CD4-positive, CD25-positive, alpha-beta regulatory T cell (primary cell): Measurements from ENCODE around the gene ADORA2B. TPM values are rescaled to one million over a fixed set of nuclear protein-coding genes. Genes with fewer than 3 reads are reported as not detected.
A peak's percentile ranks its signal among the peaks of the same experiment; 100 is the strongest.

ENCODE experiments used
- ATAC-seq, 2 donors: fragments of 150-1000 bp; cut with Tn5 transposase; one replicate each; pipeline ENCODE4 v1.10.0; 2021; ENCODE audit warnings: low read depth in 2 of 2, moderate number of reproducible peaks in 2 of 2, moderate library complexity in 1 of 2
- DNase-seq, 3 donors: peaks; one replicate each; pipeline versions ENCODE4 v3.0.0 to v3.0.0-alpha.2; 2012 to 2022; ENCODE audit warnings: mixed read lengths in 1 of 3
- H3K27ac ChIP-seq: one replicate; pipeline ENCODE4 v1.7.0; 2013; ENCODE audit warnings: mild to moderate bottlenecking, low read length; ENCODE audit not compliant: insufficient read depth, poor library complexity, severe bottlenecking
- H3K27me3 ChIP-seq: one replicate; pipeline ENCODE4 v1.7.0; 2013; ENCODE audit warnings: low read length; ENCODE audit not compliant: control insufficient read depth, insufficient read depth
- H3K36me3 ChIP-seq: one replicate; pipeline ENCODE4 v1.7.0; 2013; ENCODE audit warnings: mild to moderate bottlenecking, low read length, moderate library complexity; ENCODE audit not compliant: control insufficient read depth, insufficient read depth
- H3K4me1 ChIP-seq: 2 replicates; pipeline ENCODE4 v1.7.0; 2013; ENCODE audit warnings: mild to moderate bottlenecking, low read length; ENCODE audit not compliant: insufficient read depth, control insufficient read depth, poor library complexity, severe bottlenecking
- H3K4me3 ChIP-seq: one replicate; pipeline ENCODE4 v1.7.0; 2013; ENCODE audit warnings: low read depth, mild to moderate bottlenecking, low read length, moderate library complexity
- H3K9me3 ChIP-seq, 2 experiments: 1 replicate in 1 of 2; 2 replicates in 1 of 2; pipeline ENCODE4 v1.7.0; 2013; ENCODE audit warnings: low read length in 2 of 2, mild to moderate bottlenecking in 1 of 2, moderate library complexity in 1 of 2; ENCODE audit not compliant: control insufficient read depth in 2 of 2
- H3K27ac Mint-ChIP-seq, 3 donors: one replicate each; pipeline ENCODE4 v1.8.0; 2020 to 2022; ENCODE audit warnings: mild to moderate bottlenecking in 3 of 3, mixed read lengths in 3 of 3, moderate library complexity in 2 of 3
- H3K27me3 Mint-ChIP-seq: one replicate; pipeline ENCODE4 v1.8.0; 2022; ENCODE audit warnings: mild to moderate bottlenecking, mixed read lengths
- H3K36me3 Mint-ChIP-seq: one replicate; pipeline ENCODE4 v1.8.0; 2020; ENCODE audit warnings: mixed read lengths
- H3K4me1 Mint-ChIP-seq, 4 donors: one replicate each; pipeline ENCODE4 v1.8.0; 2020 to 2022; ENCODE audit warnings: mixed read lengths in 4 of 4, mild to moderate bottlenecking in 1 of 4
- H3K4me3 Mint-ChIP-seq, 4 donors: one replicate each; pipeline ENCODE4 v1.8.0; 2020 to 2022; ENCODE audit warnings: mild to moderate bottlenecking in 4 of 4, mixed read lengths in 4 of 4, moderate library complexity in 3 of 4
- H3K9me3 Mint-ChIP-seq, 7 donors: one replicate each; pipeline ENCODE4 v1.8.0; 2020 to 2022; ENCODE audit warnings: mixed read lengths in 7 of 7, mild to moderate bottlenecking in 3 of 7, moderate library complexity in 2 of 7
- polyA plus RNA-seq, 4 donors: library from polyadenylated mRNA; unstranded; fragments of 300-500 nt; fragmentation: Illumina TruSeq; gene quantifications; one replicate each; pipeline ENCODE4 v1.2.3, GENCODE V29; 2021
- total RNA-seq: library from RNA; stranded (reverse); gene quantifications from one replicate; pipeline ENCODE4 v1.2.3, GENCODE V29; 2022

The ADORA2B gene
- total and polyA plus RNA-seq, 5 donors from 2014 or later: 0.18 to 0.99 (median 0.39) TPM; not detected in 2

DNA sequence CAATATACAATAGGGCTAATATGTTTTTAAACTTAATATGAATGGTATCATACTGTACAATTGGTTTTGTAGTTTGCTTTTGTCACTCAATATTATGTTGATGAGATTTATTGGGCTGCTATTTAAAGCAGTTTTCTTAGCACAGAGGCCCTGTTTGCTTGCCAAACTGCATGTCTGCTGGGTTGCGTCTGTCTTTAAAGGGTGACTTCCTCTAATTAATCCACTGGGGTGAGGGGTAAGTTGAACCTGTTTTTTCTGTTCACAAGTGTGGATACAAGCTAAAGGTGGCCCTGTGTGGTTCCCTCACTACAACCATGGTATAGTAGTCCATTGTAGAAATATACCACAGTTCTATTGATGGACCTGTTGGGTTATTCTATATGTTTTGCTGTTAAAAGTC is 74.4 kb downstream of the ADORA2B start:
- no peak for ATAC-seq
- H3K27ac ChIP-seq: no peak overlapping the region
- no peak overlapping the region for H3K4me3 ChIP-seq
- DNase-seq: no peak
- no peaks in the 10 kb centered on the region for H3K27me3 ChIP-seq
- no peaks in the 10 kb centered on the region for H3K27me3 Mint-ChIP-seq
- H3K36me3 ChIP-seq: peaks cover 36% of the 10 kb centered on the region
- no peaks in the 10 kb centered on the region for H3K9me3 ChIP-seq
- peaks cover 51% of the 10 kb centered on the region for H3K36me3 Mint-ChIP-seq
- H3K4me1 ChIP-seq: no peaks in the 10 kb centered on the region
- H3K9me3 Mint-ChIP-seq: no peaks in the 10 kb centered on the region
- peak overlapping the region in 2 of 3 donors; percentile 72 to 77 for H3K27ac Mint-ChIP-seq
- H3K4me3 Mint-ChIP-seq: no peak overlapping the region
- H3K4me1 Mint-ChIP-seq: peaks cover 22 to 38% (median 30%) of the 10 kb centered on the region in 4 donors

DNA sequence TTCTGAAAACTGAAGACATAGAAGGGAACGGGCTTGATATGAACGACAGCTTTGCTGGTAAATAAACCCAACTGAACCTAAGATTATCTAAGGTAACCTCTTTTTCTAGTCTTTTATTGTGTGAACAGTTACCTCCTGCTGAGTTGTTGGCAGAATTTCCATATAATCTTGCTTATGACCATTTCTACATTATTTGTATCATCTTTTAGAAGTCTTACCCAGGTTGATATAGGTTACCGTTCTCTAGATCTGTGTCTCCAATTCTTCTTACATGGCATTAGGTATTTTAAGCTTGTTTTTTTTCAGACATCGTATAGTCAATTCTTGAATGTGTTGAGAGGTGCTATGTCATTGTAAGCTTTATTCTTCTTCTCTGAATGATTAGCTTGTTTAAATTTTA is 79.0 kb downstream of the ADORA2B start:
- Mint-ChIP-seq H3K27ac (no peak overlapping the region), H3K9me3 (no peaks in the 10 kb centered on the region), H3K27me3 (no peaks in the 10 kb centered on the region), H3K4me1 (peaks cover 22 to 40% (median 38%) of the 10 kb centered on the region in 4 donors), H3K4me3 (no peak overlapping the region), H3K36me3 (peaks cover 66% of the 10 kb centered on the region)
- ATAC-seq: no peak
- H3K4me3 ChIP-seq: no peak overlapping the region
- H3K27me3 ChIP-seq: no peaks in the 10 kb centered on the region
- H3K36me3 ChIP-seq: peaks cover 58% of the 10 kb centered on the region
- no peak for DNase-seq
- no peak overlapping the region for H3K27ac ChIP-seq
- peaks cover 9% of the 10 kb centered on the region for H3K4me1 ChIP-seq
- no peaks in the 10 kb centered on the region for H3K9me3 ChIP-seq

DNA sequence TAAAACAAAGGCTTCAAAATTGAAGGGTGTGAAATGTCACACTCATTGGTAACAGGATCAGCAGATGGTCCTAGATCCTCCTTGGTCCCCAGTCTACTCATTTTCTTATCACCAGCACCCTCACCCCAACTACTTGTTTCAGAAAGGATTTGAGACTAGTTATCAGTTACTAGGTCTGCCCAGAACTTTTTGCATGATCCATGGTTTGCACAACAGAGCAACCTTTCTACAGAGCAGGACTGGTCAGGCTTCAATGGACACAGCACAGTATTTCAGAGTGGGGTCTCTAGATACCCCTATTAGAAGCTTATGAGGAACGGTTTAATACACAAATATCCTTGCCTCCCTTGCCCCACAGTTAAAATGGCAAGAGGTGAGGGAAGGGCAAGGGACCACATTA is 80.3 kb downstream of the ADORA2B start:
- H3K4me1 ChIP-seq: peaks cover 9% of the 10 kb centered on the region
- peaks cover 69% of the 10 kb centered on the region for H3K36me3 ChIP-seq
- H3K4me3 Mint-ChIP-seq: no peak overlapping the region
- H3K27me3 Mint-ChIP-seq: no peaks in the 10 kb centered on the region
- H3K36me3 Mint-ChIP-seq: peaks cover 65% of the 10 kb centered on the region
- no peak overlapping the region for H3K27ac ChIP-seq
- DNase-seq (no peak), ATAC-seq (no peak)
- peak overlapping the region in 1 of 3 donors; percentile 87 for H3K27ac Mint-ChIP-seq
- no peaks in the 10 kb centered on the region for H3K9me3 Mint-ChIP-seq
- no peak overlapping the region for H3K4me3 ChIP-seq
- H3K4me1 Mint-ChIP-seq: peaks cover 26 to 39% (median 35%) of the 10 kb centered on the region in 4 donors
- no peaks in the 10 kb centered on the region for H3K27me3 ChIP-seq
- H3K9me3 ChIP-seq: no peaks in the 10 kb centered on the region

Other genes with a start within 250 kb of the ADORA2B start
- gene ZNF286A, start 245.4 kb upstream of the ADORA2B start, total RNA-seq: 21.5 TPM
- 10 to 100 TPM; 18.9 to 23.5 (median 22.8) TPM for gene ZNF286A, start 245.4 kb upstream of the ADORA2B start, polyA plus RNA-seq
- 0.10 TPM for gene TBC1D26, start 212.8 kb upstream of the ADORA2B start, total RNA-seq
- gene TBC1D26, start 212.8 kb upstream of the ADORA2B start, polyA plus RNA-seq: not detected
- gene ZSWIM7, start 54.6 kb downstream of the ADORA2B start, total RNA-seq: 11.6 TPM
- 10 to 100 TPM; 43.5 to 55.2 (median 51.2) TPM for gene ZSWIM7, start 54.6 kb downstream of the ADORA2B start, polyA plus RNA-seq
- 44.3 TPM for gene TTC19, start 54.7 kb downstream of the ADORA2B start, total RNA-seq
- gene TTC19, start 54.7 kb downstream of the ADORA2B start, polyA plus RNA-seq: 10 to 100 TPM; 28.7 to 38.2 (median 29.0) TPM